HepG2 (cell line): ENCODE results near the gene DCAF7. TPM values are rescaled to one million over a fixed set of nuclear protein-coding genes. Genes with fewer than 3 reads are reported as not detected.

ENCODE experiments used
- ATAC-seq: fragments of 200-7000 bp; cut with Tn5 transposase; 3 replicates; pipeline ENCODE4 v1.9.1; 2020; ENCODE audit warnings: mild to moderate bottlenecking, moderate library complexity
- BruUV-seq: library from RNA; stranded (reverse); fragments of 400-500 nt; replicated peaks from 2 replicates; lab custom pipeline; 2021; lab: Mats Ljungman, UMichigan
- CTCF ChIA-PET: fragments of 300-600 bp; formaldehyde crosslinking; extraction: SDS; loops from one replicate; lab custom pipeline; 2021; ENCODE audit warnings: low total read pairs, inconsistent platforms, low intra/inter-chr PET ratio; lab: Yijun Ruan, JAX
- POLR2A ChIA-PET: fragments of 350-600 bp; sonication (Branson Sonifier 250); formaldehyde crosslinking; loops from one replicate; lab custom pipeline; 2020; ENCODE audit warnings: antibody characterized with exemption, inconsistent platforms; lab: Yijun Ruan, JAX
- DNase-seq: peaks from one replicate; pipeline ENCODE4 v3.0.0-alpha.2; 2015; ENCODE audit warnings: low spot score
- FAIRE-seq: peaks from 3 replicates; lab custom pipeline; 2011; peaks lifted over from hg19 to GRCh38; lab: Jason Lieb, UNC
- H2AFZ ChIP-seq: one replicate; pipeline ENCODE4 v1.6.1; 2011; ENCODE audit warnings: low read length, inconsistent platforms
- H3K27ac ChIP-seq: fragments of 300-600 bp; 3 replicates; pipeline ENCODE4 v1.8.0; 2011; ENCODE audit warnings: mixed run types, mild to moderate bottlenecking, mixed read lengths, low read length, inconsistent platforms; ENCODE audit not compliant: insufficient read depth; ENCODE audit errors: extremely low read length
- H3K27me3 ChIP-seq, 2 experiments: fragments of 200-600 bp in 1 of 2; 2 replicates in 1 of 2; 3 replicates in 1 of 2; pipeline versions ENCODE4 v1.6.0 to v1.8.0; 2011; ENCODE audit warnings: low read length in 2 of 2, mild to moderate bottlenecking in 2 of 2, moderate library complexity in 2 of 2, inconsistent platforms in 1 of 2; ENCODE audit not compliant: insufficient read depth in 2 of 2, control insufficient read depth in 1 of 2
- H3K36me3 ChIP-seq, 2 experiments: fragments of 200-600 bp in 1 of 2; replicated peaks in 1 of 2; 2 replicates in 1 of 2; 3 replicates in 1 of 2; pipeline versions ENCODE4 v1.5.1 to v1.8.0; 2011; ENCODE audit warnings: low read length in 2 of 2, inconsistent platforms in 1 of 2; ENCODE audit not compliant: insufficient read depth in 2 of 2, control insufficient read depth in 1 of 2
- H3K4me1 ChIP-seq: 2 replicates; pipeline ENCODE4 v1.5.1; 2012; ENCODE audit warnings: low read length, inconsistent platforms; ENCODE audit not compliant: insufficient read depth
- H3K4me2 ChIP-seq: 2 replicates; pipeline ENCODE4 v1.6.0; 2011; ENCODE audit warnings: low read depth, low read length, inconsistent platforms
- H3K4me3 ChIP-seq, 3 experiments: fragments of 200-600 bp in 1 of 3; sonication (generic), shearing (Covaris generic) in 1 of 3; replicated peaks in 1 of 3; 2 replicates each; pipeline ENCODE4 v1.5.1; 2011 to 2016; ENCODE audit warnings: low read length in 3 of 3, inconsistent platforms in 2 of 3, low read depth in 2 of 3, mild to moderate bottlenecking in 2 of 3, control low read depth in 1 of 3, mixed read lengths in 1 of 3; ENCODE audit not compliant: insufficient read depth in 1 of 3
- H3K79me2 ChIP-seq: one replicate; pipeline ENCODE4 v1.6.1; 2011; ENCODE audit warnings: low read length, inconsistent platforms; ENCODE audit not compliant: insufficient read depth
- H3K9ac ChIP-seq: 2 replicates; pipeline ENCODE4 v1.6.0; 2011; ENCODE audit warnings: mild to moderate bottlenecking, low read depth, low read length, inconsistent platforms; ENCODE audit not compliant: insufficient read depth
- H3K9me3 ChIP-seq: 2 replicates; pipeline ENCODE4 v1.5.1; 2012; ENCODE audit warnings: mild to moderate bottlenecking, low read length
- H4K20me1 ChIP-seq: 2 replicates; pipeline ENCODE4 v1.6.0; 2011; ENCODE audit warnings: inconsistent platforms, mild to moderate bottlenecking, low read length, moderate library complexity; ENCODE audit not compliant: insufficient read depth
- ATF7 ChIP-seq, 2 experiments: fragments of 450-650 bp in 1 of 2; sonication (generic) in 1 of 2; formaldehyde crosslinking in 1 of 2; IDR thresholded peaks; 2 replicates each; pipeline versions ENCODE4 v1.4.0 to v1.6.1; 2016 to 2020; ENCODE audit warnings: antibody characterized with exemption in 1 of 2, mild to moderate bottlenecking in 1 of 2, missing genetic modification reagents in 1 of 2
- EEA1 ChIP-seq: sonication (generic); formaldehyde crosslinking; IDR thresholded peaks from 2 replicates; pipeline ENCODE4 v1.5.1; 2020; ENCODE audit warnings: mild to moderate bottlenecking, missing genetic modification reagents, borderline replicate concordance
- ETV5 ChIP-seq: IDR thresholded peaks from 2 replicates; pipeline ENCODE4 v1.6.1; 2018; ENCODE audit warnings: missing biosample characterization, missing genetic modification reagents, inconsistent platforms, borderline replicate concordance
- GATA4 ChIP-seq: sonication (generic); IDR thresholded peaks from 2 replicates; pipeline ENCODE4 v1.6.1; 2016; ENCODE audit warnings: antibody characterized with exemption, low read depth, borderline replicate concordance
- GATAD1 ChIP-seq: IDR thresholded peaks from 2 replicates; pipeline ENCODE4 v1.6.1; 2016; ENCODE audit warnings: missing genetic modification reagents, missing compliant biosample characterization
- KLF15 ChIP-seq: sonication (generic); formaldehyde crosslinking; IDR thresholded peaks from 2 replicates; pipeline ENCODE4 v1.8.1; 2023; ENCODE audit warnings: borderline replicate concordance, mild to moderate bottlenecking, inconsistent platforms, missing genetic modification reagents, mixed read lengths
- ZBTB8A ChIP-seq: sonication (generic); formaldehyde crosslinking; IDR thresholded peaks from 2 replicates; pipeline ENCODE4 v1.4.0; 2020; ENCODE audit warnings: mild to moderate bottlenecking, low read depth, missing genetic modification reagents, borderline replicate concordance
- ZNF121 ChIP-seq: sonication (generic); formaldehyde crosslinking; IDR thresholded peaks from 2 replicates; pipeline ENCODE4 v1.5.0; 2020; ENCODE audit warnings: mild to moderate bottlenecking, missing genetic modification reagents
- ZNF234 ChIP-seq: sonication (generic); formaldehyde crosslinking; conservative IDR thresholded peaks from 2 replicates; pipeline ENCODE4 v1.5.1; 2020; ENCODE audit warnings: mild to moderate bottlenecking, missing genetic modification reagents
- ZNF343 ChIP-seq: sonication (generic); formaldehyde crosslinking; IDR thresholded peaks from 2 replicates; pipeline ENCODE4 v1.4.0; 2020; ENCODE audit warnings: mild to moderate bottlenecking, missing genetic modification reagents
- ZNF543 ChIP-seq: sonication (generic); formaldehyde crosslinking; IDR thresholded peaks from 2 replicates; pipeline ENCODE4 v1.4.0; 2020; ENCODE audit warnings: mild to moderate bottlenecking, missing genetic modification reagents
- ZNF563 ChIP-seq: sonication (generic); formaldehyde crosslinking; IDR thresholded peaks from 2 replicates; pipeline ENCODE4 v1.8.0; 2022; ENCODE audit warnings: mild to moderate bottlenecking, moderate library complexity, missing genetic modification reagents
- WGBS: methylation state at CpG from one replicate; pipeline ENCODE4 v1.1.6; 2017; ENCODE audit warnings: low lambda C conversion rate; 5-methylcytosine and 5-hydroxymethylcytosine counted together
- in situ Hi-C: cut with HindIII; loops from 2 replicates; pipeline ENCODE4 v1.10.0; 2017; ENCODE audit warnings: low pct_unique_long_range_greater_than_20kb; ENCODE audit not compliant: extremely low pct_ligation_motif_present
- intact Hi-C: fragments of 100-400 bp; cut with micrococcal nuclease; formaldehyde crosslinking; loops from one replicate; pipeline ENCODE4 v1.10.0; 2022; ENCODE audit not compliant: unreplicated experiment
- polyA plus RNA-seq, 8 experiments: library from polyadenylated mRNA; depleted of rRNA in 3 of 8; stranded (reverse) in 7 of 8; unstranded in 1 of 8; fragments of >200 nt; fragmentation: Illumina TruSeq in 4 of 8; extraction: Trizol in 4 of 8; gene quantifications; 2 replicates each; pipeline versions ENCODE4 v1.2.1 to v1.2.3, GENCODE V29; 2011 to 2016; ENCODE audit warnings: low read depth in 4 of 8, missing spikeins in 1 of 8, mixed read lengths in 1 of 8; ENCODE audit not compliant: insufficient read depth in 1 of 8
- total RNA-seq, 5 experiments: library from RNA; depleted of rRNA; stranded (reverse); fragments of >200 nt; fragmentation: Illumina TruSeq; extraction: Trizol; gene quantifications; 2 replicates each; pipeline ENCODE4 v1.2.3, GENCODE V29; 2016; ENCODE audit warnings: low read depth in 1 of 5
- TF ChIP-seq, protein P1 (sequence below): sonication (generic); formaldehyde crosslinking; IDR thresholded peaks from 2 replicates; pipeline ENCODE4 v1.4.0; 2020; ENCODE audit warnings: missing genetic modification reagents, borderline replicate concordance
- TF ChIP-seq, protein P2 (sequence below): sonication (generic); formaldehyde crosslinking; IDR thresholded peaks from 2 replicates; pipeline ENCODE4 v1.4.0; 2020; ENCODE audit warnings: missing genetic modification reagents

DCAF7 gene
- total and polyA plus RNA-seq, 2 of the 13 experiments (the other 11 are each of a cell fraction or from before 2014, with no cell fraction given), result 55.2 to 73.4 TPM

DNA sequence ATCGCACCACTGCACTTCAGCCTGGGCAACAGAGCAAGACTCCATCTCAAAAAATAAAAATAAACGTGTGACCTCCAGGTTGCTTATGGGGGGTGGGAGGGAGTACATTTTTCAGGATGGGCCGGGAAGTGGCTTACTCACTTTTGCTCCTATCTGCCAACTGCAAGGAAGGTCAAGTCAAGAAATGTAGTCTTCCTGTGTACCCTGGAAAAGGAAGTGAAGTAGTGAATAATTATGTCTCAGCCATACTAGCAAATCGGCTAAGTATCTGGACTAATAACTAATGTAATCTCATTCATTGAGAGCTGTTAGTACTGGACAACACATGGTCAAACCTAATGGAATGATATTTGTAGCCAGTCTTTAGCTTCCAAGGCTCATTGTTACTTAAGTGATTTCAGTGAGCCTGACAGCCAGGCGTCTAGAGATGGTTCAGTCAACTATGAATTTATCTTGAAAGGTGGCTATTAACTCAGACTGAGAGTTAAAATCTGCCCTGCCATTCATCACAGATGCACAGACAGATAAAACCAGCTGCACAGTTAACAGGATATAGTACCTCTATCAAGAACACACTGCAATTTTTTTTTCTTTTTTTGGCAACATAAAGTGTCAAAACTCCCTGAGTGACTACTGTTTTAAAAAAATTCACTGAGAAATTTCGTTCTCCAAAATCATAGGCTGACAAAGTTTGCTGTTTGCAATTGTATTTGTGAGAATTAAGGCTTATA is 46.7 kb downstream of the DCAF7 start:
- Histone ChIP-seq H3K9ac (no peak overlapping the region), H3K27ac (no peak overlapping the region), H3K4me3 (no peak overlapping the region), H3K9me3 (no peaks in the 10 kb centered on the region), H3K36me3 (peaks cover 0 to 2% of the 10 kb centered on the region in 2 experiments; a peak in 1 of 5 replicates), H2AFZ (no peak overlapping the region), H3K4me1 (peaks cover 16% of the 10 kb centered on the region), H3K4me2 (no peak overlapping the region), H3K27me3 (no peaks in the 10 kb centered on the region; a peak in 1 of 5 replicates), H3K79me2 (peaks cover 10% of the 10 kb centered on the region), H4K20me1 (no peaks in the 10 kb centered on the region)
- intact Hi-C loops (no loop called here), in situ Hi-C loops (no loop called here)
- no peak for ATAC-seq
- no peak for FAIRE-seq
- POLR2A ChIA-PET, result no interaction called here
- BruUV-seq, result no TSS peak
- TF ChIP-seq GATA4, result no peak
- TF ChIP-seq ZNF121, result 0 out of 2 replicates have a peak, but pooled peaks have one; percentile 13
- 82% methylated on average over 6 of the region's 6 CpGs for WGBS
- DNase-seq, result no peak
- CTCF ChIA-PET, result no interaction called here

- BruUV-seq, result no TSS peak
- Histone ChIP-seq H3K4me2 (no peak overlapping the region), H2AFZ (no peak overlapping the region), H3K36me3 (no peaks in the 10 kb centered on the region), H3K27ac (no peak overlapping the region), H3K9me3 (no peaks in the 10 kb centered on the region), H3K79me2 (peaks cover 15% of the 10 kb centered on the region), H3K27me3 (no peaks in the 10 kb centered on the region; a peak in 1 of 5 replicates), H3K4me1 (peaks cover 23% of the 10 kb centered on the region), H4K20me1 (no peaks in the 10 kb centered on the region), H3K9ac (no peak overlapping the region), H3K4me3 (no peak overlapping the region)
- WGBS, result 77% methylated on average over 2 of the region's 2 CpGs
- DNase-seq (no peak), FAIRE-seq (no peak), ATAC-seq (no peak)
- POLR2A ChIA-PET, result no interaction called here
- in situ Hi-C loops (no loop called here), intact Hi-C loops (no loop called here)
- CTCF ChIA-PET, result no interaction called here
- TF ChIP-seq ZNF543 (CRISPR knock-in tag) (no peak), ETV5 (CRISPR knock-in tag) (no peak), ZNF234 (no peak), EEA1 (CRISPR knock-in tag) (no peak), GATAD1 (CRISPR knock-in tag) (no peak), KLF15 (no peak), ZNF343 (CRISPR knock-in tag) (no peak), ZNF563 (CRISPR knock-in tag) (no peak), ATF7 (IDR thresholded peaks at IDR 0.05) (no peak), ATF7 (CRISPR knock-in tag; IDR thresholded peaks at IDR 0.05) (no peak), ZBTB8A (CRISPR knock-in tag) (no peak)
- TF ChIP-seq, protein P1, sequence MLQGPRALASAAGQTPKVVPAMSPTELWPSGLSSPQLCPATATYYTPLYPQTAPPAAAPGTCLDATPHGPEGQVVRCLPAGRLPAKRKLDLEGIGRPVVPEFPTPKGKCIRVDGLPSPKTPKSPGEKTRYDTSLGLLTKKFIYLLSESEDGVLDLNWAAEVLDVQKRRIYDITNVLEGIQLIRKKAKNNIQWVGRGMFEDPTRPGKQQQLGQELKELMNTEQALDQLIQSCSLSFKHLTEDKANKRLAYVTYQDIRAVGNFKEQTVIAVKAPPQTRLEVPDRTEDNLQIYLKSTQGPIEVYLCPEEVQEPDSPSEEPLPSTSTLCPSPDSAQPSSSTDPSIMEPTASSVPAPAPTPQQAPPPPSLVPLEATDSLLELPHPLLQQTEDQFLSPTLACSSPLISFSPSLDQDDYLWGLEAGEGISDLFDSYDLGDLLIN (CRISPR knock-in tag), result no peak
- TF ChIP-seq, protein P2, sequence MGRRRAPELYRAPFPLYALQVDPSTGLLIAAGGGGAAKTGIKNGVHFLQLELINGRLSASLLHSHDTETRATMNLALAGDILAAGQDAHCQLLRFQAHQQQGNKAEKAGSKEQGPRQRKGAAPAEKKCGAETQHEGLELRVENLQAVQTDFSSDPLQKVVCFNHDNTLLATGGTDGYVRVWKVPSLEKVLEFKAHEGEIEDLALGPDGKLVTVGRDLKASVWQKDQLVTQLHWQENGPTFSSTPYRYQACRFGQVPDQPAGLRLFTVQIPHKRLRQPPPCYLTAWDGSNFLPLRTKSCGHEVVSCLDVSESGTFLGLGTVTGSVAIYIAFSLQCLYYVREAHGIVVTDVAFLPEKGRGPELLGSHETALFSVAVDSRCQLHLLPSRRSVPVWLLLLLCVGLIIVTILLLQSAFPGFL (CRISPR knock-in tag), result no peak
These were observed 48.0 kb downstream of the DCAF7 start for GRCh38 chr17:63598281-63598680.
